Measurements from ENCODE around the gene CLIP4.

The CLIP4 gene

DNA sequence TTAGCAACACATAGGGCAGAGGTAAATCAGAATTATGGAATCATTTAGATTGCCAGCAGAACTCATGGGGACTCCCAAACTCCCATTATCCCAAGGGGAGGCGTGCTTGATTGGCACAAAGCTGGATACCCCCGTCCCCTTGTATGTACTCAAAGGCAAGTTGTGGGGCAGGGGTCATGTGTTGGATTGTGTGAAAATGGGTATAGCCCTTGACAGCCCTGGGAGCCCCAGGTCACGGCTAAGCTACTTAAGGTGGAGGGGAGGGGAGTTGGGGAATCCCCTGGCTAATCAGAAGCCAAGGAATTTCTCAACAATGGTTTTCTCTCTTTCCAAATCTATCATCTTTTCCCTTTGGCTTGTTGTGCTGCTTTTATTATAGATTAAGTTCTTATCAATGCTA is 32.7 kb downstream of the CLIP4 start:
- Histone ChIP-seq H3K4me3 (ENCODE audit: low read depth, low read length) (no peak overlapping the region), H3K27me3 (ENCODE audit: control insufficient read depth, insufficient read depth, low read length) (no peaks in the 10 kb centered on the region), H3K4me1 (ENCODE audit: control insufficient read depth, insufficient read depth, low read length) (no peaks in the 10 kb centered on the region), H3K9ac (ENCODE audit: low read depth, low read length) (no peak overlapping the region), H3K9me3 (ENCODE audit: control insufficient read depth, insufficient read depth, low read length) (no peaks in the 10 kb centered on the region), H3K36me3 (ENCODE audit: control insufficient read depth, insufficient read depth, low read length) (no peaks in the 10 kb centered on the region)

DNA sequence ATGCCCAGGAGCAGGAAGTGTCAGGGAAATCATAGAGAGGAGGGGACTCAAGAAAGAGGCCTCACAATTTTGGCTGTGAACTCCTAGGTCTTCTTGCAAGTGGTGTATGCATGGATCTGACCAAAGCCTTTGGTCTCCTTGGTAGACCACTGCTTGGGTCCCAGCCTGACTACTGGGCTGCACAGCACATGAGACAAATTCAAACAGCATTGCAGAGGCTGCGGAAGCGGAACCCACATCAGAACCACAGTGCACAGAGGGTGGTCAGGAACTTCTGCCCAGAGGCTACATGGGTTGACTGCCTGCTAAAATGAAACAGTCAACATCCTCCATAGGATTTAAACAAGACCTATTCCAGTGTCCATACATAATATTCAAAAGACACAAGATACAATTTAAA is 39.4 kb downstream of the CLIP4 start:
- Histone ChIP-seq H3K27me3 (ENCODE audit: control insufficient read depth, insufficient read depth, low read length) (no peaks in the 10 kb centered on the region), H3K9me3 (ENCODE audit: control insufficient read depth, insufficient read depth, low read length) (no peaks in the 10 kb centered on the region), H3K9ac (ENCODE audit: low read depth, low read length) (no peak overlapping the region), H3K4me3 (ENCODE audit: low read depth, low read length) (no peak overlapping the region), H3K36me3 (ENCODE audit: control insufficient read depth, insufficient read depth, low read length) (no peaks in the 10 kb centered on the region), H3K4me1 (ENCODE audit: control insufficient read depth, insufficient read depth, low read length) (peaks cover 4% of the 10 kb centered on the region)

DNA sequence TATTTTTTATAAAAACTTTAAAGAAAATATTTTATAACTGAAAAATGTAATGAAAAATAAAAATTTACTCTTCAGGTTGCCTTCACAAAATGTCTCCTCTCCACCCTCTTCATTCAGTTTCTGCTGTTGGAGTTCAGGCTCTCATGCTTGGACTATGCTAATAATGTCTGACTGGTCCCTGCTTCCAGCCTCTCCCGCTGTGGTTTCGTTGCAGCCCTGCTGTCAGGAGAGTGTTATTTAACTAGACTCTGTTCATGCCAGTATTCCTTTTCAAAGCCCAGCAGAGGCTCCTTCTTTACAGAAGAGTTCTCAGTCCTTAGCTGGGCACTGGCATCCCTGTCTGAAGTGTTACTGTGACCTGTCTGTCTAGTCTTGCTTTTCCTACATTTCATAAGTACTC is 40.4 kb downstream of the CLIP4 start:
- Histone ChIP-seq H3K9ac (ENCODE audit: low read depth, low read length) (no peak overlapping the region), H3K4me1 (ENCODE audit: control insufficient read depth, insufficient read depth, low read length) (peaks cover 4% of the 10 kb centered on the region), H3K4me3 (ENCODE audit: low read depth, low read length) (no peak overlapping the region), H3K27me3 (ENCODE audit: control insufficient read depth, insufficient read depth, low read length) (no peaks in the 10 kb centered on the region), H3K36me3 (ENCODE audit: control insufficient read depth, insufficient read depth, low read length) (no peaks in the 10 kb centered on the region), H3K9me3 (ENCODE audit: control insufficient read depth, insufficient read depth, low read length) (no peaks in the 10 kb centered on the region)

GRCh38 chr2:29157131-29157530 is 41.9 kb downstream of the CLIP4 start:
- H3K9me3 ChIP-seq (ENCODE audit: control insufficient read depth, insufficient read depth, low read length): no peaks in the 10 kb centered on the region
- no peaks in the 10 kb centered on the region for H3K27me3 ChIP-seq (ENCODE audit: control insufficient read depth, insufficient read depth, low read length)
- H3K9ac ChIP-seq (ENCODE audit: low read depth, low read length): no peak overlapping the region
- peaks cover 4% of the 10 kb centered on the region for H3K4me1 ChIP-seq (ENCODE audit: control insufficient read depth, insufficient read depth, low read length)
- no peak overlapping the region for H3K4me3 ChIP-seq (ENCODE audit: low read depth, low read length)
- H3K36me3 ChIP-seq (ENCODE audit: control insufficient read depth, insufficient read depth, low read length): no peaks in the 10 kb centered on the region

GRCh38 chr2:29159125-29159524 is 43.9 kb downstream of the CLIP4 start:
- Histone ChIP-seq H3K9ac (ENCODE audit: low read depth, low read length) (no peak overlapping the region), H3K9me3 (ENCODE audit: control insufficient read depth, insufficient read depth, low read length) (no peaks in the 10 kb centered on the region), H3K27me3 (ENCODE audit: control insufficient read depth, insufficient read depth, low read length) (no peaks in the 10 kb centered on the region), H3K4me1 (ENCODE audit: control insufficient read depth, insufficient read depth, low read length) (peaks cover 4% of the 10 kb centered on the region), H3K4me3 (ENCODE audit: low read depth, low read length) (no peak overlapping the region), H3K36me3 (ENCODE audit: control insufficient read depth, insufficient read depth, low read length) (no peaks in the 10 kb centered on the region)

GRCh38 chr2:29160184-29160583 is 45.0 kb downstream of the CLIP4 start:
- H3K4me3 ChIP-seq (ENCODE audit: low read depth, low read length): no peak overlapping the region
- no peaks in the 10 kb centered on the region for H3K36me3 ChIP-seq (ENCODE audit: control insufficient read depth, insufficient read depth, low read length)
- no peaks in the 10 kb centered on the region for H3K9me3 ChIP-seq (ENCODE audit: control insufficient read depth, insufficient read depth, low read length)
- H3K27me3 ChIP-seq (ENCODE audit: control insufficient read depth, insufficient read depth, low read length): no peaks in the 10 kb centered on the region
- H3K9ac ChIP-seq (ENCODE audit: low read depth, low read length): no peak overlapping the region
- peaks cover 4% of the 10 kb centered on the region for H3K4me1 ChIP-seq (ENCODE audit: control insufficient read depth, insufficient read depth, low read length)

- H3K9ac ChIP-seq (ENCODE audit: low read depth, low read length): no peak overlapping the region
- H3K36me3 ChIP-seq (ENCODE audit: control insufficient read depth, insufficient read depth, low read length): no peaks in the 10 kb centered on the region
- no peaks in the 10 kb centered on the region for H3K9me3 ChIP-seq (ENCODE audit: control insufficient read depth, insufficient read depth, low read length)
These were observed 47.2 kb downstream of the CLIP4 start for GRCh38 chr2:29162204-29162928.

DNA sequence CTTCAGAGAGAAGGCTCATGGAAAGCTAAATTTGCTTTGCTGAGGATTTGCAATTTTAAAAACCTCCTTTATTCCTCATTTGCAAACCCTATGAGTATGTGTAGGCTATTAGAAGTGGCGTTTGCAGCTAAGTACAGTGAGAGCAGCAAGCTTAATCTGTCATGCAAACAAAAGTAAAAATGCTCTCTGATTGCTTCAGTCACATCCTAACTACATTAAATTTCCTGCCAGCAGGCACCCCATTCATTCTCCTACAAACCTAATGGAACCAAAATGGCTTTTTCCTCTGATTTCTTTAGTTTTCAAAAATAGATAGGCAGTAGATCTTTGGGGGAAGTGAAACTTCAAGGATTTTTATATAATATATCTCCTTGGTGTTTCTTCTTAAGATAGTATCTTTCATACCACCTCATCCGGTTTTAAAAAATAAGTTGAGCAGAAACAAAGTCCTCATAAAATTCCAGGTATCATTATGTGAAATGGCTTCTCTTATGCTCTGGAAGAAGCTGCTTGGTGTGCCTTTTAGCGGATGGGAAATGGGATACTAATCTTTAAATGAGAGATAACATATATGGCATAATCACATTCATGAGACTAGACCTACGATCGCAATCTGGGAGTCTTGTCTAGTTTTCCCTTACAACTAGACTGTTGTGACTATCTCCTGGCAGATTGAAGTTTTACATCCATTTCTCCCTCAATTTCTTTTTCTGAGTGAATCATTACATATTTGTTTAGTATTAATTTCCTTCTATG is 49.1 kb downstream of the CLIP4 start:
- no peaks in the 10 kb centered on the region for H3K27me3 ChIP-seq (ENCODE audit: control insufficient read depth, insufficient read depth, low read length)
- H3K9ac ChIP-seq (ENCODE audit: low read depth, low read length): no peak overlapping the region
- H3K4me1 ChIP-seq (ENCODE audit: control insufficient read depth, insufficient read depth, low read length): peaks cover 4% of the 10 kb centered on the region
- no peaks in the 10 kb centered on the region for H3K36me3 ChIP-seq (ENCODE audit: control insufficient read depth, insufficient read depth, low read length)
- H3K4me3 ChIP-seq (ENCODE audit: low read depth, low read length): no peak overlapping the region
- H3K9me3 ChIP-seq (ENCODE audit: control insufficient read depth, insufficient read depth, low read length): no peaks in the 10 kb centered on the region

More at GRCh38 chr2:29162204-29162928, 47.2 kb downstream of the CLIP4 start:
- no peak overlapping the region for H3K4me3 ChIP-seq (ENCODE audit: low read depth, low read length)
- peaks cover 4% of the 10 kb centered on the region for H3K4me1 ChIP-seq (ENCODE audit: control insufficient read depth, insufficient read depth, low read length)
- H3K27me3 ChIP-seq (ENCODE audit: control insufficient read depth, insufficient read depth, low read length): no peaks in the 10 kb centered on the region

- H3K27me3 ChIP-seq (ENCODE audit: control insufficient read depth, insufficient read depth, low read length): no peaks in the 10 kb centered on the region
- H3K9ac ChIP-seq (ENCODE audit: low read depth, low read length): no peak overlapping the region
- peaks cover 4% of the 10 kb centered on the region for H3K4me1 ChIP-seq (ENCODE audit: control insufficient read depth, insufficient read depth, low read length)
- H3K9me3 ChIP-seq (ENCODE audit: control insufficient read depth, insufficient read depth, low read length): no peaks in the 10 kb centered on the region
- no peak overlapping the region for H3K4me3 ChIP-seq (ENCODE audit: low read depth, low read length)
- no peaks in the 10 kb centered on the region for H3K36me3 ChIP-seq (ENCODE audit: control insufficient read depth, insufficient read depth, low read length)
These were observed 50.4 kb downstream of the CLIP4 start for GRCh38 chr2:29165362-29166241.

GRCh38 chr2:29166242-29167039 is 51.2 kb downstream of the CLIP4 start:
- H3K27me3 ChIP-seq (ENCODE audit: control insufficient read depth, insufficient read depth, low read length): no peaks in the 10 kb centered on the region
- no peak overlapping the region for H3K9ac ChIP-seq (ENCODE audit: low read depth, low read length)
- no peaks in the 10 kb centered on the region for H3K9me3 ChIP-seq (ENCODE audit: control insufficient read depth, insufficient read depth, low read length)
- peaks cover 4% of the 10 kb centered on the region for H3K4me1 ChIP-seq (ENCODE audit: control insufficient read depth, insufficient read depth, low read length)
- H3K36me3 ChIP-seq (ENCODE audit: control insufficient read depth, insufficient read depth, low read length): no peaks in the 10 kb centered on the region
- no peak overlapping the region for H3K4me3 ChIP-seq (ENCODE audit: low read depth, low read length)

- H3K9ac ChIP-seq (ENCODE audit: low read depth, low read length): no peak overlapping the region
- H3K27me3 ChIP-seq (ENCODE audit: control insufficient read depth, insufficient read depth, low read length): peaks cover 25% of the 10 kb centered on the region
- no peak overlapping the region for H3K4me3 ChIP-seq (ENCODE audit: low read depth, low read length)
- H3K4me1 ChIP-seq (ENCODE audit: control insufficient read depth, insufficient read depth, low read length): no peaks in the 10 kb centered on the region
- H3K9me3 ChIP-seq (ENCODE audit: control insufficient read depth, insufficient read depth, low read length): no peaks in the 10 kb centered on the region
- H3K36me3 ChIP-seq (ENCODE audit: control insufficient read depth, insufficient read depth, low read length): no peaks in the 10 kb centered on the region
These were observed 59.7 kb downstream of the CLIP4 start for GRCh38 chr2:29174937-29175336.

All from iPS-15b (cell line).